ENCODE measurements around the gene MFRP. TPM values are rescaled to one million over a fixed set of nuclear protein-coding genes. Genes with fewer than 3 reads are reported as not detected.

Gene MFRP
- total RNA-seq, 1 donor from 2014 or later: not detected

- no peak for FAIRE-seq
- Histone ChIP-seq H3K4me1 (ENCODE audit: insufficient read depth, low read length) (no peaks in the 10 kb centered on the region), H3K4me2 (ENCODE audit: low read length) (no peak overlapping the region), H3K79me2 (ENCODE audit: insufficient read depth, low read length) (no peaks in the 10 kb centered on the region), H3K27ac (ENCODE audit: low read depth, low read length) (no peak overlapping the region), H3K27me3 (ENCODE audit: insufficient read depth, low read length) (no peaks in the 10 kb centered on the region), H3K36me3 (ENCODE audit: insufficient read depth, low read length) (peaks cover 24% of the 10 kb centered on the region), H3K4me3 (ENCODE audit: insufficient read depth, low read depth, low read length) (no peak overlapping the region), H4K20me1 (ENCODE audit: insufficient read depth, low read length) (no peaks in the 10 kb centered on the region), H3K9me3 (ENCODE audit: insufficient read depth, low read depth, low read length) (peaks cover 6% of the 10 kb centered on the region), H2AFZ (ENCODE audit: low read depth, low read length) (no peak overlapping the region), H3K9ac (ENCODE audit: low read length) (no peak overlapping the region)
- Mint-ChIP-seq H3K36me3 (ENCODE audit: low read depth, unreplicated experiment) (peaks cover 20% of the 10 kb centered on the region), H3K9me3 (ENCODE audit: unreplicated experiment) (no peaks in the 10 kb centered on the region), H3K27me3 (ENCODE audit: low read depth, unreplicated experiment) (no peaks in the 10 kb centered on the region), H3K27ac (ENCODE audit: unreplicated experiment) (no peak overlapping the region), H3K4me1 (ENCODE audit: low read depth, unreplicated experiment) (peaks cover 8% of the 10 kb centered on the region), H3K4me3 (ENCODE audit: unreplicated experiment) (no peak overlapping the region)
- no peak for DNase-seq (ENCODE audit: low read depth)
- TF ChIP-seq, protein P1, sequence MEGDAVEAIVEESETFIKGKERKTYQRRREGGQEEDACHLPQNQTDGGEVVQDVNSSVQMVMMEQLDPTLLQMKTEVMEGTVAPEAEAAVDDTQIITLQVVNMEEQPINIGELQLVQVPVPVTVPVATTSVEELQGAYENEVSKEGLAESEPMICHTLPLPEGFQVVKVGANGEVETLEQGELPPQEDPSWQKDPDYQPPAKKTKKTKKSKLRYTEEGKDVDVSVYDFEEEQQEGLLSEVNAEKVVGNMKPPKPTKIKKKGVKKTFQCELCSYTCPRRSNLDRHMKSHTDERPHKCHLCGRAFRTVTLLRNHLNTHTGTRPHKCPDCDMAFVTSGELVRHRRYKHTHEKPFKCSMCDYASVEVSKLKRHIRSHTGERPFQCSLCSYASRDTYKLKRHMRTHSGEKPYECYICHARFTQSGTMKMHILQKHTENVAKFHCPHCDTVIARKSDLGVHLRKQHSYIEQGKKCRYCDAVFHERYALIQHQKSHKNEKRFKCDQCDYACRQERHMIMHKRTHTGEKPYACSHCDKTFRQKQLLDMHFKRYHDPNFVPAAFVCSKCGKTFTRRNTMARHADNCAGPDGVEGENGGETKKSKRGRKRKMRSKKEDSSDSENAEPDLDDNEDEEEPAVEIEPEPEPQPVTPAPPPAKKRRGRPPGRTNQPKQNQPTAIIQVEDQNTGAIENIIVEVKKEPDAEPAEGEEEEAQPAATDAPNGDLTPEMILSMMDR (IDR thresholded peaks at IDR 0.05; ENCODE audit: insufficient read depth, low read depth, low read length): no peak
- no peak for TF ChIP-seq EZH2 (IDR thresholded peaks at IDR 0.05; ENCODE audit: insufficient read depth, low read length)
These were observed 53.0 kb downstream of the MFRP start for GRCh38 chr11:119293461-119293860.

DNA sequence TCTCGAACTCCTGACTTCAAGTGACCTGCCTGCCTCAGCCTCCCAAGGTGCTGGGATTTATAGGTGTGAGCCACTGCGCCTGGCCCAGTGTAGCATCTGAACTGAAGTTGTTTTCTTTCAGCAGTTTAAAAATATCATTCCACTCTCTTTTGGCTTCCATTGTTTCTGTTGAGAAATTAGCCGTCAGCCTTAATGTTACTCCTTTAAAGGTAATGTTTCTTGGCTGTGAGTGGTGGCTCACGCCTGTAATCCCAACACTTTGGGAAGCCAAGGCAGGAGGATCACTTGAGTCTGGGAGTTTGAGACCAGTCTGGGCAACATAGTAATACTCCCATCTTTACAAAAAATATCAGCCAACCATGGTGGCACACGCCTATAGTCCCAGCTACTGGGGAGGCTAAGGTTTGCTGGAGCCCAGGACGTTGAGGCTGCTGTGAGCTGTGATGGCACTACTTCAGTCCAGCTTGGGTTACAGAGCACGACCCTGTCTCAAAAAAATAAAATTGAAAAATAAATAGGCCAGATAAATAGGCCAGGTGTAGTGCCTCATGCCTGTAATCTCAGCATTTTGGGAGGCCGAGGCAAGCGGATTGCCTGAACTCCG lies 55.5 kb downstream of the MFRP start:
- Mint-ChIP-seq H3K27ac (ENCODE audit: unreplicated experiment) (no peak overlapping the region), H3K36me3 (ENCODE audit: low read depth, unreplicated experiment) (peaks cover 19% of the 10 kb centered on the region), H3K4me3 (ENCODE audit: unreplicated experiment) (no peak overlapping the region), H3K4me1 (ENCODE audit: low read depth, unreplicated experiment) (no peaks in the 10 kb centered on the region), H3K27me3 (ENCODE audit: low read depth, unreplicated experiment) (no peaks in the 10 kb centered on the region), H3K9me3 (ENCODE audit: unreplicated experiment) (no peaks in the 10 kb centered on the region)
- TF ChIP-seq EZH2 (IDR thresholded peaks at IDR 0.05; ENCODE audit: insufficient read depth, low read length): no peak
- TF ChIP-seq, protein P1 (IDR thresholded peaks at IDR 0.05; ENCODE audit: insufficient read depth, low read depth, low read length): no peak
- H3K9ac ChIP-seq (ENCODE audit: low read length): no peak overlapping the region
- no peak overlapping the region for H3K4me2 ChIP-seq (ENCODE audit: low read length)
- H3K27me3 ChIP-seq (ENCODE audit: insufficient read depth, low read length): no peaks in the 10 kb centered on the region
- H3K9me3 ChIP-seq (ENCODE audit: insufficient read depth, low read depth, low read length): peaks cover 6% of the 10 kb centered on the region
- DNase-seq (ENCODE audit: low read depth) (no peak), FAIRE-seq (no peak)
- peaks cover 4% of the 10 kb centered on the region for H4K20me1 ChIP-seq (ENCODE audit: insufficient read depth, low read length)
- no peaks in the 10 kb centered on the region for H3K4me1 ChIP-seq (ENCODE audit: insufficient read depth, low read length)
- no peak overlapping the region for H2AFZ ChIP-seq (ENCODE audit: low read depth, low read length)
- no peak overlapping the region for H3K27ac ChIP-seq (ENCODE audit: low read depth, low read length)
- peaks cover 3% of the 10 kb centered on the region for H3K79me2 ChIP-seq (ENCODE audit: insufficient read depth, low read length)
- peaks cover 21% of the 10 kb centered on the region for H3K36me3 ChIP-seq (ENCODE audit: insufficient read depth, low read length)
- no peak overlapping the region for H3K4me3 ChIP-seq (ENCODE audit: insufficient read depth, low read depth, low read length)

Small RNAs within 50 kb of the gene (microRNA-seq; reads per million reads assigned to microRNA genes)
- gene MIR6756: not detected

Other genes with a start within 250 kb of the MFRP start
- 44.1 and 47.1 TPM in 2 replicates for gene DPAGT1, start 244.9 kb downstream of the MFRP start, total RNA-seq
- 10.9 and 11.1 TPM in 2 replicates for gene C2CD2L, start 239.4 kb downstream of the MFRP start, total RNA-seq
- 22.7 and 27.8 TPM in 2 replicates for gene HINFP, start 225.1 kb downstream of the MFRP start, total RNA-seq
- 0.55 and 1.5 TPM in 2 replicates for gene ABCG4, start 197.7 kb downstream of the MFRP start, total RNA-seq
- 6.3 and 9.6 TPM in 2 replicates for gene NLRX1, start 178.0 kb downstream of the MFRP start, total RNA-seq
- gene NHERF4, start 161.2 kb downstream of the MFRP start, total RNA-seq: not detected in 2 replicates
- 45.1 and 46.6 TPM in 2 replicates for gene CBL, start 140.4 kb downstream of the MFRP start, total RNA-seq
- gene MCAM, start 29.6 kb downstream of the MFRP start, total RNA-seq: 188 and 213 TPM in 2 replicates
- 31.8 and 33.3 TPM in 2 replicates for gene RNF26, start 12.2 kb downstream of the MFRP start, total RNA-seq
- 5.6 and 6.3 TPM in 2 replicates for gene C1QTNF5, start 5.8 kb downstream of the MFRP start, total RNA-seq
- 6.5 and 6.7 TPM in 2 replicates for gene USP2, start 35.0 kb upstream of the MFRP start, total RNA-seq
- gene THY1, start 76.5 kb upstream of the MFRP start, total RNA-seq: 104 and 129 TPM in 2 replicates

Measured in astrocyte (in vitro differentiated cells and primary cell).